Fibroblast of skin of left biceps (primary cell): ENCODE measurements around the gene SGO1.
"Not testable (repeated sequence)": the region's sequence is repeated elsewhere in the genome, so short reads cannot be mapped to it uniquely, and the experiment has no call there.

Source experiments
- DNase-seq, 2 experiments: peaks; one replicate each; pipeline ENCODE4 v3.0.0-alpha.2; 2013; ENCODE audit warnings: low read depth in 2 of 2

The SGO1 gene

GRCh38 chr3:20185679-20186599, at the start of gene SGO1:
SGO1 (minus strand) TSS chr3:20186206; CDS start chr3:20184027, 2,179 bp downstream.
- peak; percentile 90 to 91 for DNase-seq

GRCh38 chr3:20235796-20236195, 49.8 kb upstream of the SGO1 start:
- DNase-seq, result no peak

- peak; percentile 5 to 7 for DNase-seq
Measured at GRCh38 chr3:20232906-20233780, 47.1 kb upstream of the SGO1 start.

GRCh38 chr3:20230954-20231353, 44.9 kb upstream of the SGO1 start:
- DNase-seq, result no peak

- DNase-seq, result peak; percentile 4 to 18
Measured at GRCh38 chr3:20225769-20226168, 39.8 kb upstream of the SGO1 start.

GRCh38 chr3:20222274-20222673, 36.3 kb upstream of the SGO1 start:
- DNase-seq, result no peak

- no peak for DNase-seq
Measured at GRCh38 chr3:20218215-20218614, 32.2 kb upstream of the SGO1 start.

- DNase-seq, result no peak
Measured at GRCh38 chr3:20215636-20216035, 29.6 kb upstream of the SGO1 start.

GRCh38 chr3:20213491-20213890, 27.5 kb upstream of the SGO1 start:
- DNase-seq, result not testable (repeated sequence)

GRCh38 chr3:20207945-20208344, 21.9 kb upstream of the SGO1 start:
- not testable (repeated sequence) for DNase-seq

- not testable (repeated sequence) for DNase-seq
Measured at GRCh38 chr3:20205898-20206297, 19.9 kb upstream of the SGO1 start.

GRCh38 chr3:20201143-20201542, 15.1 kb upstream of the SGO1 start:
- no peak for DNase-seq

GRCh38 chr3:20197775-20198174, 11.8 kb upstream of the SGO1 start:
- DNase-seq, result no peak

- DNase-seq, result no peak
Measured at GRCh38 chr3:20194793-20195460, 8.9 kb upstream of the SGO1 start.

GRCh38 chr3:20190991-20191390, 5.0 kb upstream of the SGO1 start:
- DNase-seq, result no peak

- DNase-seq, result no peak
Measured at GRCh38 chr3:20186600-20187004, 596 bp upstream of the SGO1 start.

- no peak for DNase-seq
Measured at GRCh38 chr3:20185331-20185678, 701 bp downstream of the SGO1 start.

- DNase-seq, result no peak
Measured at GRCh38 chr3:20182206-20182605, 3.8 kb downstream of the SGO1 start.

GRCh38 chr3:20181276-20181675, 4.7 kb downstream of the SGO1 start:
- DNase-seq, result no peak

GRCh38 chr3:20173844-20174410, 12.1 kb downstream of the SGO1 start:
- DNase-seq, result no peak

GRCh38 chr3:20161714-20162113, 24.3 kb downstream of the SGO1 start:
- DNase-seq, result no peak

- DNase-seq, result no peak
Measured at GRCh38 chr3:20160230-20160629, 25.8 kb downstream of the SGO1 start.
